Upper lobe of left lung (tissue), 6 donors: ENCODE measurements around the gene SLC24A5. TPM values are rescaled to one million over a fixed set of nuclear protein-coding genes. Genes with fewer than 3 reads are reported as not detected.

Experiments used
- ATAC-seq, 2 donors: fragments of 200-7000 bp; cut with Tn5 transposase; one replicate each; pipeline ENCODE4 v1.9.1; 2022; ENCODE audit warnings: mild to moderate bottlenecking in 2 of 2, moderate library complexity in 2 of 2; ENCODE audit not compliant: low FRiP score in 2 of 2
- DNase-seq, 2 donors: peaks; one replicate each; pipeline ENCODE4 v3.0.0-alpha.2; 2019 to 2020
- H3K27ac ChIP-seq, 4 donors: fragments of 200-600 bp; sonication (generic); one replicate each; pipeline ENCODE4 v1.5.1; 2016 to 2019
- H3K27me3 ChIP-seq, 4 donors: fragments of 200-600 bp; sonication (generic); one replicate each; pipeline ENCODE4 v1.5.1; 2017 to 2019
- H3K36me3 ChIP-seq, 4 donors: fragments of 200-600 bp; sonication (generic); one replicate each; pipeline ENCODE4 v1.5.1; 2016 to 2019
- H3K4me1 ChIP-seq, 4 donors: fragments of 200-600 bp; sonication (generic); one replicate each; pipeline ENCODE4 v1.5.1; 2018 to 2019
- H3K4me3 ChIP-seq, 4 donors: fragments of 200-600 bp; sonication (generic); one replicate each; pipeline ENCODE4 v1.5.1; 2017 to 2019; ENCODE audit warnings: mild to moderate bottlenecking in 2 of 4, moderate library complexity in 1 of 4
- H3K9me3 ChIP-seq, 4 donors: fragments of 200-600 bp; sonication (generic); one replicate each; pipeline ENCODE4 v1.5.1; 2018 to 2019
- EP300 ChIP-seq, 4 donors: sonication (generic); formaldehyde crosslinking; IDR thresholded peaks; one replicate each; pipeline ENCODE4 v1.5.1; 2017; ENCODE audit warnings: antibody characterized with exemption in 4 of 4, control low read depth in 2 of 4
- POLR2A ChIP-seq, 4 donors: fragments of 450-650 bp; IDR thresholded peaks; one replicate each; pipeline ENCODE4 v1.5.1; 2016 to 2017; ENCODE audit warnings: antibody characterized with exemption in 4 of 4, mild to moderate bottlenecking in 2 of 4
- POLR2AphosphoS5 ChIP-seq, 2 donors: sonication (generic); formaldehyde crosslinking; IDR thresholded peaks; one replicate each; pipeline ENCODE4 v1.5.1; 2017; ENCODE audit warnings: antibody characterized with exemption in 2 of 2
- WGBS, 2 donors: methylation state at CpG; one replicate each; pipeline ENCODE4 v1.1.5; 2017 to 2018; 5-methylcytosine and 5-hydroxymethylcytosine counted together
- total RNA-seq, 6 donors: library from RNA; depleted of rRNA in 4 of 6; stranded (reverse); fragments of >200 nt in 4 of 6; gene quantifications; one replicate each; pipeline versions ENCODE4 v1.1.0 to v1.2.1, GENCODE V29; 2016 to 2021
- TF ChIP-seq, protein P1 (sequence below), 6 experiments: fragments of 450-650 bp in 4 of 6; fragments of 200-600 bp in 2 of 6; sonication (generic) in 2 of 6; IDR thresholded peaks; one replicate each; pipeline ENCODE4 v1.5.1; 2016 to 2019; ENCODE audit warnings: antibody characterized with exemption in 6 of 6
- donor health status: DM: no; HTN: no; CAD: no; lungs with moderate emphysema.
- donor health status: DM: no; HTN: yes; CAD: no; lungs with severe emphysema.

The SLC24A5 gene
- under 1 TPM in 1 of 6 donors, not detected in 5; 0.83 TPM for total RNA-seq

DNA sequence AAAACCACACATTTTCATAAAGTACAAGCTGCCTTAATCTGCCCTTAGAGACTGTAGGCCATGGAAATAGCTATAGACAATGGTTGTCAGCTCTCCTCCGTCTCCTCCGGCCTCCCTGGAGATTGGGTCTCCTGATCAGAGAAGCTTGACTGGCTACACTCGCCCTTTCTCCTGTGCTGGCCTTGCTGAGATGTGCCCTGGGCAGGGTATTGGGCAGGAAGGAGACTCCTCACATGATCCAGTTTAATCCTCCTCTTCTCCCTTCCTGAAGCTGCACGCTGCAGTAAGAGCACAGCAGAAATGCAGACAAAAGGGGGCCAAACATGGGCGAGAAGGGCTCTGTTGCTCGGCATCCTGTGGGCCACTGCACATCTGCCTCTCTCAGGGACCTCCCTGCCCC is at the start of gene SLC24A5:
Gene SLC24A5 (plus strand): TSS at position 246 of the 400 bp plus-strand sequence. CDS start 55 bp downstream, at position 301.
- WGBS, 2 donors, result 88 to 90% methylated on average over 6 of the region's 6 CpGs
- no peaks in the 10 kb centered on the region for H3K4me1 ChIP-seq
- no peaks in the 10 kb centered on the region for H3K27me3 ChIP-seq
- DNase-seq, result no peak
- ATAC-seq, result no peak
- no peak for TF ChIP-seq EP300 (IDR thresholded peaks at IDR 0.05)
- no peak for TF ChIP-seq POLR2AphosphoS5 (IDR thresholded peaks at IDR 0.05)
- TF ChIP-seq, protein P1, sequence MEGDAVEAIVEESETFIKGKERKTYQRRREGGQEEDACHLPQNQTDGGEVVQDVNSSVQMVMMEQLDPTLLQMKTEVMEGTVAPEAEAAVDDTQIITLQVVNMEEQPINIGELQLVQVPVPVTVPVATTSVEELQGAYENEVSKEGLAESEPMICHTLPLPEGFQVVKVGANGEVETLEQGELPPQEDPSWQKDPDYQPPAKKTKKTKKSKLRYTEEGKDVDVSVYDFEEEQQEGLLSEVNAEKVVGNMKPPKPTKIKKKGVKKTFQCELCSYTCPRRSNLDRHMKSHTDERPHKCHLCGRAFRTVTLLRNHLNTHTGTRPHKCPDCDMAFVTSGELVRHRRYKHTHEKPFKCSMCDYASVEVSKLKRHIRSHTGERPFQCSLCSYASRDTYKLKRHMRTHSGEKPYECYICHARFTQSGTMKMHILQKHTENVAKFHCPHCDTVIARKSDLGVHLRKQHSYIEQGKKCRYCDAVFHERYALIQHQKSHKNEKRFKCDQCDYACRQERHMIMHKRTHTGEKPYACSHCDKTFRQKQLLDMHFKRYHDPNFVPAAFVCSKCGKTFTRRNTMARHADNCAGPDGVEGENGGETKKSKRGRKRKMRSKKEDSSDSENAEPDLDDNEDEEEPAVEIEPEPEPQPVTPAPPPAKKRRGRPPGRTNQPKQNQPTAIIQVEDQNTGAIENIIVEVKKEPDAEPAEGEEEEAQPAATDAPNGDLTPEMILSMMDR (IDR thresholded peaks at IDR 0.05), result no peak
- no peak for TF ChIP-seq POLR2A (IDR thresholded peaks at IDR 0.05)
- H3K9me3 ChIP-seq, result no peaks in the 10 kb centered on the region
- no peak within 1 kb of the TSS for H3K4me3 ChIP-seq
- H3K27ac ChIP-seq, result no peak within 1 kb of the TSS
- no peaks in the 10 kb centered on the region for H3K36me3 ChIP-seq

DNA sequence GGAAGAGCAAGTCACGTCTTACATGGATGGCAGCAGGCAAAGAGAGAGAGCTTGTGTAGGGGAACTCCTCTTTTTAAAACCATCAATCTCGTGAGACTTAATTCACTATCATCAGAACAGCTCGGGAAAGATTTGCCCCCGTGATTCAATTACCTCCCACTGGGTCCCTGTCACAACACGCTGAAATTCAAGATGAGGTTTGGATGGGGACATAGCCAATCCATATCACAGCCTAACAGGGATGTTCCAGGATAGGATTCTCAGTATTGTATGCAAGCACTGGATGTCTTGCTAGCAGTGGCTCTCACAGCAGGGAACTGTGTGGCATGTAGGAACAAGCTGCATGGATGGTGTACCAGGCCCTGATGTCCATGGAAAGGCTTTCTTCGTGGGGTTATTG is 47.8 kb upstream of the SLC24A5 start:
- no peaks in the 10 kb centered on the region for H3K4me1 ChIP-seq
- TF ChIP-seq POLR2A (IDR thresholded peaks at IDR 0.05) (no peak), POLR2AphosphoS5 (IDR thresholded peaks at IDR 0.05) (no peak), EP300 (IDR thresholded peaks at IDR 0.05) (no peak)
- TF ChIP-seq, protein P1 (IDR thresholded peaks at IDR 0.05), result no peak
- no peaks in the 10 kb centered on the region for H3K36me3 ChIP-seq
- ATAC-seq (no peak), DNase-seq (no peak)
- WGBS, 2 donors, result 82 to 87% methylated on average over 5 to 6 of the region's 6 CpGs
- no peaks in the 10 kb centered on the region for H3K9me3 ChIP-seq
- H3K27me3 ChIP-seq, result no peaks in the 10 kb centered on the region
- H3K27ac ChIP-seq, result no peak overlapping the region
- H3K4me3 ChIP-seq, result no peak overlapping the region

DNA sequence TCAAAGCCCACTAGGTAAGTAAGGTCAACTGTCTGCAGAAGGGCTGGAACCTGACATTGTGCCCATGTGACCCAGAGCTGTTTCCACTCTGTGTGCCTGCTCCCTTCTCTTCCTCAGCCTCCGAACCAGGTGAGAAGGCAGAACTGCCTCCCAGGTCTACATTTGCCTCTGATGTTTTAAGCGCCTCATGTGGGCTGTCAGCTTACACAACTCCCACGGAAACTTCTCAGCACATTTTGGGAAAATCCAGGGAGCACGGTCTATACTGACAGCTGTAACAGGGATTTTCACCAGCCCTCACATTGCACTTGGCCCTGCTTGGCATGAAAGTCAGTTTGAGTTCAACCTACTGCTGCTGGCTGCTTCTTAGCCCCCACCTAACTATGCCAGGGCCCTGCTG is 46.9 kb upstream of the SLC24A5 start:
- H3K4me1 ChIP-seq, result no peaks in the 10 kb centered on the region
- H3K36me3 ChIP-seq, result no peaks in the 10 kb centered on the region
- DNase-seq (no peak), ATAC-seq (no peak)
- no peaks in the 10 kb centered on the region for H3K27me3 ChIP-seq
- 78 to 86% methylated on average over 4 of the region's 4 CpGs for WGBS, 2 donors
- H3K9me3 ChIP-seq, result no peaks in the 10 kb centered on the region
- no peak for TF ChIP-seq EP300 (IDR thresholded peaks at IDR 0.05)
- TF ChIP-seq, protein P1 (IDR thresholded peaks at IDR 0.05), result no peak
- H3K27ac ChIP-seq, result no peak overlapping the region
- no peak overlapping the region for H3K4me3 ChIP-seq

DNA sequence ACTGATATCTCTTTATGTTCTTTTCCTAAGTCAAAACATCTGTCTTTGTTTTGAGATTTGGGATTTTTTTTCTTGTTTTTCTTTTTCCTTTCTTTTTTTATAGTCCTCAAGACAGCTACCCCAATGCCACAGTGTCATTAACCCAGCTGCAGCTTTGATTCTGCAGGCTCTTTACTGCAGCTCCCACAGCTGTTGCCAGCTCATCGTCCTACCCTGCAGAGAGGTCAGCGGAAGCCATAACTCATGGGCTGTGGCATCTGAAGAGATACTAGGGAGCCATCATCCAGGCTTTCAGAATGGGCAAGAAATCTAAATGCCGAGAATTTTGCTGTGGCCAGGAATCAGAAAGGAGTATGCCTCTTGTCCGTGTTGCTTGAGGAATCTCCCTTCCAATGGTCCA is 44.3 kb upstream of the SLC24A5 start:
- no peak for DNase-seq
- no peaks in the 10 kb centered on the region for H3K9me3 ChIP-seq
- no peak for ATAC-seq
- no peak overlapping the region for H3K4me3 ChIP-seq
- no peak for TF ChIP-seq EP300 (IDR thresholded peaks at IDR 0.05)
- TF ChIP-seq, protein P1 (IDR thresholded peaks at IDR 0.05), result no peak
- no peak for TF ChIP-seq POLR2A (IDR thresholded peaks at IDR 0.05)
- no peak overlapping the region for H3K27ac ChIP-seq
- no peaks in the 10 kb centered on the region for H3K4me1 ChIP-seq
- H3K27me3 ChIP-seq, result no peaks in the 10 kb centered on the region
- H3K36me3 ChIP-seq, result no peaks in the 10 kb centered on the region
- WGBS, 2 donors, result 72 to 80% methylated on average over 4 of the region's 4 CpGs

DNA sequence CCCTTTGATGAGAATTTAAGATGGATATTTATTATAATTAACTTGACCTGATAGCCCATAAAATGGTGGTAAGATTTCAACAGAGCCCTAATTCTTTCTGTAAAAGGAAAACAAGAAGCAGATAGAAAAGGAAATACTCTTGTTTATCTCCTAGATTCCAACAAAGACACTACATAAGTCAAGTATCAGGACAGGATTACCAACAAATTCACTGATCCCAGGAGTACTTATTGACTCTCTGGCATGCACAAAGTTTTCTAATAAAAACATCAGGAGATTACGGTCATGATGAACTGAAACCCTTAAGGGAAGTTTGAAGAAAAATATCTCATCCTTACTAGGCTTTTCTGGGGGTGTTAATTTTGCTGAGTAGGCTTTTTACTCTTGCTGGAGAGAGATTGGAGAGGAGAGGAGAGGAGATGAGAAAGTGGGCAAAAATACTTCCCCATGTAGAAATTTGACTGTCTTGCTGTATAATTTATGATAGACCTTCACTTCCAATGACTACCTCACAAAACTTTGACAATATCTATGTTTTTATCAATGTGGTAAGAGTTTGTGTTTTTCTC is 43.1 kb upstream of the SLC24A5 start:
- ATAC-seq (no peak), DNase-seq (no peak)
- no peaks in the 10 kb centered on the region for H3K9me3 ChIP-seq
- TF ChIP-seq, protein P1 (IDR thresholded peaks at IDR 0.05), result no peak
- no peak for TF ChIP-seq POLR2A (IDR thresholded peaks at IDR 0.05)
- TF ChIP-seq POLR2AphosphoS5 (IDR thresholded peaks at IDR 0.05), result no peak
- no peak for TF ChIP-seq EP300 (IDR thresholded peaks at IDR 0.05)
- no peaks in the 10 kb centered on the region for H3K36me3 ChIP-seq
- WGBS, 2 donors, result 78 to 86% methylated on average over 1 of the region's 1 CpG
- H3K27ac ChIP-seq, result no peak overlapping the region
- H3K27me3 ChIP-seq, result no peaks in the 10 kb centered on the region
- no peak overlapping the region for H3K4me3 ChIP-seq
- H3K4me1 ChIP-seq, result no peaks in the 10 kb centered on the region
